Activated CD8-positive, alpha-beta memory T cell treated with anti-CD3 and anti-CD28 coated beads, Interleukin-2, amount 10 ng/mL, durations not matched to agents 7 days and 5 days (primary cell): Measurements from ENCODE around the gene ADARB2. TPM values are rescaled to one million over a fixed set of nuclear protein-coding genes. Genes with fewer than 3 reads are reported as not detected.

Source experiments
- ATAC-seq: fragments of 150-1000 bp; cut with Tn5 transposase; one replicate; pipeline ENCODE4 v1.10.0; 2021; ENCODE audit warnings: moderate library complexity
- CTCF ChIA-PET: fragments of 350-600 bp; sonication (Branson Sonifier 250); formaldehyde crosslinking; loops from one replicate; lab custom pipeline; 2021; ENCODE audit warnings: antibody characterized with exemption; lab: Charles Lee
- DNase-seq: peaks from one replicate; pipeline ENCODE4 v3.0.0-alpha.2; 2020
- H3K27ac Mint-ChIP-seq: one replicate; pipeline ENCODE4 v1.8.0; 2021; ENCODE audit warnings: mild to moderate bottlenecking, mixed read lengths
- H3K27me3 Mint-ChIP-seq: one replicate; pipeline ENCODE4 v1.8.0; 2021; ENCODE audit warnings: mixed read lengths
- H3K36me3 Mint-ChIP-seq: one replicate; pipeline ENCODE4 v1.8.0; 2021; ENCODE audit warnings: mild to moderate bottlenecking, mixed read lengths
- H3K4me1 Mint-ChIP-seq: one replicate; pipeline ENCODE4 v1.8.0; 2021; ENCODE audit warnings: mixed read lengths
- H3K4me3 Mint-ChIP-seq: one replicate; pipeline ENCODE4 v1.8.0; 2021; ENCODE audit warnings: mild to moderate bottlenecking, moderate library complexity, mixed read lengths
- H3K9me3 Mint-ChIP-seq: one replicate; pipeline ENCODE4 v1.8.0; 2022; ENCODE audit warnings: low read depth, mixed read lengths
- total RNA-seq, 2 experiments: library from RNA; stranded (reverse); gene quantifications; one replicate each; pipeline ENCODE4 v1.2.3, GENCODE V29; 2021

ADARB2 gene
- total RNA-seq, 2 experiments from 2014 or later = not detected

GRCh38 chr10:1582739-1583138 lies 154.6 kb downstream of the ADARB2 start:
- Mint-ChIP-seq H3K4me3 (no peak overlapping the region), H3K4me1 (no peaks in the 10 kb centered on the region), H3K36me3 (no peaks in the 10 kb centered on the region), H3K9me3 (no peaks in the 10 kb centered on the region), H3K27me3 (no peaks in the 10 kb centered on the region), H3K27ac (no peak overlapping the region)
- CTCF ChIA-PET = no interaction called here
- ATAC-seq (no peak), DNase-seq (no peak)

DNA sequence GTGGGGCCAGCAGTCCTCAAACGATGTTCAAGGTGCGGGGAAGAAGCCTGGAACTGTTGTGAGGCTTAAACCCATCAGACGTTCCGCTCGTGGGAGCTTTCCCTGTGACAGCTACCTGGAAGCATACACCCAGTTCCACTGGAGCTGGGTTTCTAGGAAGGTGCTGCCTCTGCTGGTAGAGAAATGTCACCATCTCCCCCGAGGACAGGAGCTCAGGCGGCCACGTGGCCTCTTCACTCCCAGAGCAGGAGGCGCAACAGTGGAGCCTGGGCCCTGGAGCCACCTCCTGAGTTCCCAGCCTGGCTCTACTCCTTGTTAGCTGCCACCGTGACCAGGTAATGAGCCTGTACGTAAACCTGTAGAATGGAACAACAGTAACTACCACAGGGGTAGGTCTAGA lies 156.1 kb downstream of the ADARB2 start:
- no peak for ATAC-seq
- no peak overlapping the region for H3K27ac Mint-ChIP-seq
- CTCF ChIA-PET = no interaction called here

DNA sequence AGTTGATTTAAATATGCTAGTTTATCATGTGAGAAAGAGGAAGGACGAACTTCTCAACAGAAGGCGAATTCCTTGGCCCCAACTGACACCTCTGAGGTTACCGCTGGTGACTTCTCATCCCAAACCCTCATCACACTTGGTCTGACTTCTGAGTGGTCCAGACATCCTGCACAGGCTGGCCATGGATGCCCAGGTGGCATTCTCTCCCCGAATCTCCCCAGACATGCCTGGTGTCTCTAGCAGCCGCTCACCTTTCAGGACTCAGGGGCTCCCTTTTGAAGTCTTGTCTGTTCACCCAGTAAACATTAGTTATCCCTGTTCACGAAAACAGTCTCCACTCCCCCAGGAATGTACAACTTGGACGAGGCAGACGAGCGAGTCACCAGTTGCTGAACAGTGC lies 157.7 kb downstream of the ADARB2 start:
- H3K9me3 Mint-ChIP-seq = no peaks in the 10 kb centered on the region
- ATAC-seq = no peak
- no peaks in the 10 kb centered on the region for H3K27me3 Mint-ChIP-seq
- H3K27ac Mint-ChIP-seq = no peak overlapping the region
- H3K4me3 Mint-ChIP-seq = no peak overlapping the region
- no peaks in the 10 kb centered on the region for H3K36me3 Mint-ChIP-seq
- DNase-seq = no peak
- CTCF ChIA-PET = no interaction called here
- H3K4me1 Mint-ChIP-seq = no peaks in the 10 kb centered on the region

More for the DNA sequence above, 156.1 kb downstream of the ADARB2 start:
- no peak for DNase-seq
- H3K27me3 Mint-ChIP-seq = no peaks in the 10 kb centered on the region
- H3K36me3 Mint-ChIP-seq = no peaks in the 10 kb centered on the region
- no peaks in the 10 kb centered on the region for H3K4me1 Mint-ChIP-seq
- H3K9me3 Mint-ChIP-seq = no peaks in the 10 kb centered on the region
- H3K4me3 Mint-ChIP-seq = no peak overlapping the region

- ATAC-seq = no peak
- DNase-seq = no peak
- CTCF ChIA-PET = no interaction called here
These were observed 158.2 kb downstream of the ADARB2 start for GRCh38 chr10:1579141-1579491.

GRCh38 chr10:1578392-1579140 lies 158.8 kb downstream of the ADARB2 start:
- DNase-seq (no peak), ATAC-seq (no peak)
- Mint-ChIP-seq H3K4me3 (no peak overlapping the region), H3K36me3 (no peaks in the 10 kb centered on the region), H3K27ac (no peak overlapping the region), H3K4me1 (no peaks in the 10 kb centered on the region), H3K27me3 (no peaks in the 10 kb centered on the region), H3K9me3 (no peaks in the 10 kb centered on the region)
- CTCF ChIA-PET = no interaction called here

More at GRCh38 chr10:1579141-1579491, 158.2 kb downstream of the ADARB2 start:
- no peaks in the 10 kb centered on the region for H3K9me3 Mint-ChIP-seq
- H3K36me3 Mint-ChIP-seq = no peaks in the 10 kb centered on the region
- H3K27ac Mint-ChIP-seq = no peak overlapping the region
- H3K27me3 Mint-ChIP-seq = no peaks in the 10 kb centered on the region
- H3K4me3 Mint-ChIP-seq = no peak overlapping the region
- H3K4me1 Mint-ChIP-seq = no peaks in the 10 kb centered on the region

DNA sequence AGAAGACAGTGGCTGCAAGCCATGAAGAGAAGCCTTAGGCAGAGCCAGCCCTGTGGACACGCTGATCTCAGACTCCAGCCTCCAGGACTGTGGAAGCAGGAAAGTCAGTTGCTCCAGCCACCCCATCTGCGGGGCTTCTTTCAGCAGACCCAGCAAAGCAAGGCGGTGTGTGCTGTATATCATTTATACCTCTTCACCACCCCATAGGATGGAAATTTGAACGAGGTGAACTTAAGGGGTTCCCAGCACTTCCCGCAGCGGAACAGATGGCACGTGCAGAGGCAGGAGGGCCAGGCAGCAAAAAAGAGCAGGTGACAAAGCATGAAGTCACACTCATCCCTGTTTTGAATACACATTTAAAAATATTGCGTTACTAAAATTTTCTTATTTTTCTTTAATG lies 159.4 kb downstream of the ADARB2 start:
- CTCF ChIA-PET = no interaction called here
- H3K4me3 Mint-ChIP-seq = no peak overlapping the region
- no peaks in the 10 kb centered on the region for H3K4me1 Mint-ChIP-seq
- H3K27ac Mint-ChIP-seq = no peak overlapping the region
- ATAC-seq = no peak
- no peaks in the 10 kb centered on the region for H3K36me3 Mint-ChIP-seq
- H3K27me3 Mint-ChIP-seq = no peaks in the 10 kb centered on the region
- no peak for DNase-seq
- H3K9me3 Mint-ChIP-seq = no peaks in the 10 kb centered on the region

GRCh38 chr10:1577373-1577770 lies 160.0 kb downstream of the ADARB2 start:
- CTCF ChIA-PET = no interaction called here
- H3K27ac Mint-ChIP-seq = no peak overlapping the region
- H3K9me3 Mint-ChIP-seq = no peaks in the 10 kb centered on the region
- ATAC-seq = no peak
- no peaks in the 10 kb centered on the region for H3K36me3 Mint-ChIP-seq
- no peak for DNase-seq
- H3K27me3 Mint-ChIP-seq = no peaks in the 10 kb centered on the region
- H3K4me1 Mint-ChIP-seq = no peaks in the 10 kb centered on the region
- H3K4me3 Mint-ChIP-seq = no peak overlapping the region

- peaks cover 5% of the 10 kb centered on the region for H3K9me3 Mint-ChIP-seq
These were observed 160.6 kb downstream of the ADARB2 start for GRCh38 chr10:1576467-1577372.

GRCh38 chr10:1575481-1576244 lies 161.7 kb downstream of the ADARB2 start:
- Mint-ChIP-seq H3K4me3 (no peak overlapping the region), H3K36me3 (no peaks in the 10 kb centered on the region), H3K27me3 (no peaks in the 10 kb centered on the region), H3K27ac (no peak overlapping the region), H3K9me3 (peaks cover 9% of the 10 kb centered on the region), H3K4me1 (no peaks in the 10 kb centered on the region)
- DNase-seq (no peak), ATAC-seq (no peak)
- CTCF ChIA-PET = no interaction called here

More at GRCh38 chr10:1576467-1577372, 160.6 kb downstream of the ADARB2 start:
- Mint-ChIP-seq H3K4me3 (no peak overlapping the region), H3K4me1 (no peaks in the 10 kb centered on the region), H3K27me3 (no peaks in the 10 kb centered on the region), H3K27ac (no peak overlapping the region), H3K36me3 (no peaks in the 10 kb centered on the region)
- no peak for ATAC-seq
- CTCF ChIA-PET = no interaction called here
- no peak for DNase-seq

DNA sequence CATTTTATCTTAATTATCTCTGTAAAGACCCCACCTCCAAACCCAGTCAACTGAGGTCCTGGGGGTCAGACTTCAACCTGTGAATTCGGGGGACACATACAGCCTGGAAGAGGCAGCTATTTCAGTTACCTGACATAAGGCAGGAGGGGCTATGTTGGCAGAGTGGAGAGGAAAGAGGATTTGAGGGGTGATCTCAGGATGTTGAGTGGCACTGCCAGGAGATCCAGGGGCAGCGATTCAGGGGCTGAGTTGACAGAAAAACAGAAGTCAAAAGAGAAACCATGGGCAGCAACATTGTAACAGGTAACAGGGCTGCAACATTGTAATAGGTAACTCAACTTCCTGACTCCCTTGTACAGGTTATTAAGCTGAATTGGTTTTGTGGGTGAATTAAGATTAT lies 162.6 kb downstream of the ADARB2 start:
- CTCF ChIA-PET = no interaction called here
- Mint-ChIP-seq H3K4me3 (no peak overlapping the region), H3K27me3 (no peaks in the 10 kb centered on the region), H3K9me3 (peaks cover 9% of the 10 kb centered on the region), H3K36me3 (no peaks in the 10 kb centered on the region), H3K4me1 (no peaks in the 10 kb centered on the region), H3K27ac (no peak overlapping the region)
- no peak for DNase-seq
- ATAC-seq = no peak

DNA sequence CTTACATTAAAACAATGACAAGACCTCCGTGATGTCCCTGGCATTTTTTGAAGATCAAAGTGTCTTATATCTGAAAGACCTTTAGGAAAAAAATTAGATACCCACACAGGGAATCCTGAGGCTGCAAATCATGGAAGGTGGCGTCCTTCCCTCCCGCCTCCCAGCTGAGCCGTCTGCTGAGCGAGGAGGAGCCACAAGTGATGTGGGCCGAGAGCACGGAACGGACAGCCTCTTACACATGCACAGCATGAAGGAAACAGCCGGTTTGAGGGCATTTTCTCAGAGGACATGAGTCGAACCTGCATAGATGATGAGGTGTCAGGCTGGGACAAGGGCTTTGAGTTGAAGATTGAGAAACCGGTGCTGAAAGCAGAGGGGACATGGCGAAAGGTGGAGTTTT lies 163.3 kb downstream of the ADARB2 start:
- CTCF ChIA-PET = no interaction called here
- Mint-ChIP-seq H3K4me3 (no peak overlapping the region), H3K27me3 (no peaks in the 10 kb centered on the region), H3K36me3 (no peaks in the 10 kb centered on the region), H3K4me1 (no peaks in the 10 kb centered on the region), H3K9me3 (peaks cover 9% of the 10 kb centered on the region), H3K27ac (no peak overlapping the region)
- ATAC-seq (no peak), DNase-seq (no peak)

DNA sequence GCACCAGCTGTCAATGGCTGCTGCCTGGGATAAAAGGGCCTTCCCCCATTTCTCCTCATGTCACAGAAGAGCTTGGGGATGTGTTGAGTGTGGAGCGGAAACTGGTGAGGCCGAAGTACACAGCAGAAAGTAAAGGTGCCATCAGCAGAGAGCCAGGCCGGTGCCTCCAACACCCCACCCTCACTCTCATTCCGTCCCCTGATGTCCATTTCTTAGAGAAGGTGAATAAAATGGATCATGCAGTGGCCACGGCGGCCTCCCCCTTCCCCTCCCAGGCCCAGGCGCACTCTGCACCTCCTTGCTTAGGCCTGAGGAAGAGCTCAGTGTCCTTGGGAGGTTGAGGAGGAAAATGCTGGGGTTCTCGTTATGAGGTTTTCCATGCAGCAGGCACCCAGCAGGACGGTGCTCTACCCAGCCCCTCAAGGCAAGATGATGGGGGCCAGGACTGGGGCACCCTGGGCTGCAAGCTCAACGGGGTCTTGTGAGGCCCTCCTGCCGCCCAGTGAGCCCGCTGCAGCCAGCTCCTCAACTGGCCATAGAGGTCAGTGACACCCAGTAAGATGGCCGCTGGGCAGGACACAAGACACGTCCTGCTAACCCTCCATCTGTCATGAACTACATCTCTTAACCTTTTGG lies 163.9 kb downstream of the ADARB2 start:
- Mint-ChIP-seq H3K9me3 (peaks cover 9% of the 10 kb centered on the region), H3K36me3 (no peaks in the 10 kb centered on the region), H3K27me3 (no peaks in the 10 kb centered on the region), H3K27ac (no peak overlapping the region), H3K4me1 (no peaks in the 10 kb centered on the region), H3K4me3 (no peak overlapping the region)
- CTCF ChIA-PET = no interaction called here
- no peak for DNase-seq
- ATAC-seq = no peak
